Nephron progenitor cell (in vitro differentiated cells): Measurements from ENCODE around the gene SOCS3.

ENCODE experiments used
- DNase-seq: peaks from one replicate; pipeline ENCODE4 v3.0.0; 2021
- H3K27ac Mint-ChIP-seq: 2 replicates; pipeline ENCODE4 v1.8.0; 2021; ENCODE audit warnings: mild to moderate bottlenecking, moderate library complexity, mixed read lengths
- H3K27me3 Mint-ChIP-seq: 2 replicates; pipeline ENCODE4 v1.8.0; 2021; ENCODE audit warnings: mild to moderate bottlenecking, low read depth, mixed read lengths; ENCODE audit not compliant: poor library complexity
- H3K36me3 Mint-ChIP-seq: 2 replicates; pipeline ENCODE4 v1.8.0; 2021; ENCODE audit warnings: low read depth, mixed read lengths
- H3K4me1 Mint-ChIP-seq: 2 replicates; pipeline ENCODE4 v1.8.0; 2021; ENCODE audit warnings: mixed read lengths
- H3K4me3 Mint-ChIP-seq: 2 replicates; pipeline ENCODE4 v1.8.0; 2021; ENCODE audit warnings: mild to moderate bottlenecking, moderate library complexity, mixed read lengths
- H3K9me3 Mint-ChIP-seq: 2 replicates; pipeline ENCODE4 v1.8.0; 2021; ENCODE audit warnings: mild to moderate bottlenecking, moderate library complexity, mixed read lengths
- CTCF ChIP-seq: fragments of 200-600 bp; sonication (generic); IDR thresholded peaks from 2 replicates; pipeline ENCODE4 v1.5.0; 2021; ENCODE audit warnings: antibody characterized with exemption

Gene SOCS3

GRCh38 chr17:78318407-78318806 is 41.5 kb downstream of the SOCS3 start:
- peaks cover 65% of the 10 kb centered on the region for H3K4me1 Mint-ChIP-seq
- H3K36me3 Mint-ChIP-seq = no peaks in the 10 kb centered on the region
- H3K27ac Mint-ChIP-seq = no peak overlapping the region
- H3K4me3 Mint-ChIP-seq = no peak overlapping the region
- H3K27me3 Mint-ChIP-seq = peaks cover 13% of the 10 kb centered on the region
- no peaks in the 10 kb centered on the region for H3K9me3 Mint-ChIP-seq
- no peak for DNase-seq
- TF ChIP-seq CTCF = no peak

- H3K9me3 Mint-ChIP-seq = no peaks in the 10 kb centered on the region
- peaks cover 59% of the 10 kb centered on the region for H3K4me1 Mint-ChIP-seq
- peak overlapping the region; percentile 55 for H3K4me3 Mint-ChIP-seq
- no peaks in the 10 kb centered on the region for H3K36me3 Mint-ChIP-seq
- H3K27ac Mint-ChIP-seq = peak overlapping the region; percentile 51
- H3K27me3 Mint-ChIP-seq = peaks cover 19% of the 10 kb centered on the region
- TF ChIP-seq CTCF = no peak
- no peak for DNase-seq
Observed at GRCh38 chr17:78317794-78318400, 42.0 kb downstream of the SOCS3 start.

GRCh38 chr17:78316867-78317789 is 42.7 kb downstream of the SOCS3 start:
- H3K36me3 Mint-ChIP-seq = no peaks in the 10 kb centered on the region
- peak; percentile 48 for DNase-seq
- peaks cover 26% of the 10 kb centered on the region for H3K27me3 Mint-ChIP-seq
- no peak for TF ChIP-seq CTCF
- peak overlapping the region; percentile 40 for H3K27ac Mint-ChIP-seq
- peaks cover 52% of the 10 kb centered on the region for H3K4me1 Mint-ChIP-seq
- H3K4me3 Mint-ChIP-seq = peak overlapping the region; percentile 55
- no peaks in the 10 kb centered on the region for H3K9me3 Mint-ChIP-seq

- Mint-ChIP-seq H3K4me1 (peaks cover 51% of the 10 kb centered on the region), H3K4me3 (peak overlapping the region; percentile 55), H3K36me3 (no peaks in the 10 kb centered on the region), H3K27ac (peak overlapping the region; percentile 40), H3K9me3 (no peaks in the 10 kb centered on the region), H3K27me3 (peaks cover 34% of the 10 kb centered on the region)
- DNase-seq = no peak
- TF ChIP-seq CTCF = no peak
Observed at GRCh38 chr17:78316115-78316866, 43.6 kb downstream of the SOCS3 start.

DNA sequence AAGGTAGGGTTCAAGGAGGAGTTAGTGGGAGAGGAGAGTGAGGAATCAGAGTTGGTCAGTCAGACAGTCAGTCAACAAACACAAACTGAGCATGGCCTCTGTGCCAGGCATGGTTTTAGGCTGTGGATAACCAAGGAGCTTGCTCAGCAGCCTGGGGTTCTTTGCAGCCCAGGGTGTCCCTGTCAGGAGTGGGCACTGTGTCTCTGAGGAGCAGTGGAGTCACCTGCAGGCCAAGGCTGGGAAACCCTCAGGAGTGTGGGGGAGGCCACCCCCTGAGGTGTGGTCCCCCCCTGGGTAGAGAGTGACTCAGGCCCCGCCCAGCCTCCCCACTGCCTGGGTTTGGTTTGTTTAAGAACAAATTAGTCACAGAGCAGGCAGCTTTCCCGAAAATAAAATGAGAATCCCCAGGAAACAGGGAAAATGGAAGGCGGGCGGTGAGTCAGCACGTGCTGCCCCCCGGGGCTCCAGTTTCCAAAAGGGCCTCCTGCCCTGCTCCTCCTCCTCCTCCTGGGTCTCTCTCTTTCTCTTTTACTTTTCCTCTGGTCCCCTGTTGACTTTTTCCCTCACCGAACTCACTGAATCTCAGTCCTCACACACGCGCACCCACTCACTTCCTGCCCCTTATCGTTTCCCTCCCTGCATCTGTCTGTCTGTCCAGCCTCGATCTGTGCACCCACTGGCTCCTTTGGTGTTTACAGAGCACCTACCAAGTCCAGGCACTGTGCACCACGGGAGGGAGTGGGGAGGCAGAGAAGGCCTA is 44.3 kb downstream of the SOCS3 start:
- no peak for DNase-seq
- peak overlapping the region; percentile 62 for H3K4me3 Mint-ChIP-seq
- H3K27ac Mint-ChIP-seq = no peak overlapping the region
- no peaks in the 10 kb centered on the region for H3K36me3 Mint-ChIP-seq
- no peaks in the 10 kb centered on the region for H3K9me3 Mint-ChIP-seq
- TF ChIP-seq CTCF = no peak
- H3K27me3 Mint-ChIP-seq = peaks cover 34% of the 10 kb centered on the region
- H3K4me1 Mint-ChIP-seq = peaks cover 51% of the 10 kb centered on the region
